Astrocyte (in vitro differentiated cells and primary cell): Measurements from ENCODE around the gene KIAA1328. TPM values are rescaled to one million over a fixed set of nuclear protein-coding genes. Genes with fewer than 3 reads are reported as not detected.
A peak's percentile ranks its signal among the peaks of the same experiment; 100 is the strongest.

Source experiments
- DNase-seq: peaks from one replicate; pipeline ENCODE4 v3.0.0-alpha.2; 2010; ENCODE audit warnings: low read depth
- FAIRE-seq: peaks from 2 replicates; lab custom pipeline; 2011; peaks lifted over from hg19 to GRCh38; lab: Jason Lieb, UNC
- H2AFZ ChIP-seq: 2 replicates; pipeline ENCODE4 v1.6.0; 2012; ENCODE audit warnings: low read depth, low read length, inconsistent platforms
- H3K27ac ChIP-seq: 2 replicates; pipeline ENCODE4 v1.5.1; 2011; ENCODE audit warnings: low read depth, low read length, inconsistent platforms
- H3K27me3 ChIP-seq: 2 replicates; pipeline ENCODE4 v1.6.0; 2011; ENCODE audit warnings: low read length, inconsistent platforms; ENCODE audit not compliant: insufficient read depth
- H3K36me3 ChIP-seq: 2 replicates; pipeline ENCODE4 v1.5.1; 2011; ENCODE audit warnings: low read length, inconsistent platforms; ENCODE audit not compliant: insufficient read depth
- H3K4me1 ChIP-seq: 2 replicates; pipeline ENCODE4 v1.5.1; 2011; ENCODE audit warnings: low read length, inconsistent platforms; ENCODE audit not compliant: insufficient read depth
- H3K4me2 ChIP-seq: 2 replicates; pipeline ENCODE4 v1.6.0; 2012; ENCODE audit warnings: low read length, inconsistent platforms
- H3K4me3 ChIP-seq: 2 replicates; pipeline ENCODE4 v1.5.1; 2011; ENCODE audit warnings: low read depth, mild to moderate bottlenecking, low read length, inconsistent platforms; ENCODE audit not compliant: insufficient read depth
- H3K79me2 ChIP-seq: 2 replicates; pipeline ENCODE4 v1.6.0; 2012; ENCODE audit warnings: mild to moderate bottlenecking, low read length, inconsistent platforms; ENCODE audit not compliant: insufficient read depth
- H3K9ac ChIP-seq: 2 replicates; pipeline ENCODE4 v1.6.0; 2012; ENCODE audit warnings: mild to moderate bottlenecking, low read length, inconsistent platforms
- H3K9me3 ChIP-seq: 2 replicates; pipeline ENCODE4 v1.5.1; 2012; ENCODE audit warnings: low read depth, mild to moderate bottlenecking, low read length, inconsistent platforms; ENCODE audit not compliant: insufficient read depth
- H4K20me1 ChIP-seq: 2 replicates; pipeline ENCODE4 v1.6.0; 2012; ENCODE audit warnings: low read length, inconsistent platforms; ENCODE audit not compliant: insufficient read depth
- H3K27ac Mint-ChIP-seq: one replicate; pipeline ENCODE4 v1.8.0; 2021; ENCODE audit warnings: mild to moderate bottlenecking, mixed read lengths; ENCODE audit not compliant: unreplicated experiment
- H3K27me3 Mint-ChIP-seq: one replicate; pipeline ENCODE4 v1.8.0; 2021; ENCODE audit warnings: low read depth, mixed read lengths; ENCODE audit not compliant: unreplicated experiment
- H3K36me3 Mint-ChIP-seq: one replicate; pipeline ENCODE4 v1.8.0; 2021; ENCODE audit warnings: low read depth, mixed read lengths; ENCODE audit not compliant: unreplicated experiment
- H3K4me1 Mint-ChIP-seq: one replicate; pipeline ENCODE4 v1.8.0; 2021; ENCODE audit warnings: low read depth, mixed read lengths; ENCODE audit not compliant: unreplicated experiment
- H3K4me3 Mint-ChIP-seq: one replicate; pipeline ENCODE4 v1.8.0; 2021; ENCODE audit warnings: mild to moderate bottlenecking, moderate library complexity, mixed read lengths; ENCODE audit not compliant: unreplicated experiment
- H3K9me3 Mint-ChIP-seq: one replicate; pipeline ENCODE4 v1.8.0; 2021; ENCODE audit warnings: mild to moderate bottlenecking, mixed read lengths; ENCODE audit not compliant: unreplicated experiment
- CTCF ChIP-seq: IDR thresholded peaks from 2 replicates; pipeline ENCODE4 v1.5.1; 2011; ENCODE audit warnings: low read depth, mild to moderate bottlenecking, inconsistent platforms, low read length, moderate library complexity; ENCODE audit not compliant: insufficient read depth
- EZH2 ChIP-seq: IDR thresholded peaks from 2 replicates; pipeline ENCODE4 v1.6.1; 2012; ENCODE audit warnings: mild to moderate bottlenecking, low read length, inconsistent platforms; ENCODE audit not compliant: insufficient read depth
- total RNA-seq: library from RNA; stranded (reverse); gene quantifications from 2 replicates; pipeline ENCODE4 v1.2.1, GENCODE V29; 2021

The KIAA1328 gene
- total RNA-seq, 1 donor from 2014 or later: 3.7 TPM

GRCh38 chr18:36848609-36849008, 19.7 kb downstream of the KIAA1328 start:
- no peak for DNase-seq
- no peak for FAIRE-seq
- Histone ChIP-seq H3K79me2 (no peaks in the 10 kb centered on the region), H3K36me3 (no peaks in the 10 kb centered on the region), H2AFZ (no peak overlapping the region), H3K4me3 (no peak overlapping the region), H3K27ac (no peak overlapping the region), H3K27me3 (no peaks in the 10 kb centered on the region), H4K20me1 (no peaks in the 10 kb centered on the region), H3K9ac (no peak overlapping the region), H3K4me2 (no peak overlapping the region), H3K9me3 (peaks cover 7% of the 10 kb centered on the region), H3K4me1 (peaks cover 14% of the 10 kb centered on the region)
- Mint-ChIP-seq H3K27me3 (no peaks in the 10 kb centered on the region), H3K9me3 (peaks cover 2% of the 10 kb centered on the region), H3K36me3 (peaks cover 3% of the 10 kb centered on the region), H3K4me1 (peaks cover 14% of the 10 kb centered on the region), H3K27ac (no peak overlapping the region), H3K4me3 (no peak overlapping the region)
- TF ChIP-seq CTCF (no peak), EZH2 (no peak)

- H3K79me2 ChIP-seq: no peaks in the 10 kb centered on the region
- no peak overlapping the region for H3K27ac Mint-ChIP-seq
- no peak overlapping the region for H3K4me3 ChIP-seq
- H3K27me3 ChIP-seq: no peaks in the 10 kb centered on the region
- no peak for TF ChIP-seq EZH2
- H3K36me3 Mint-ChIP-seq: peaks cover 5% of the 10 kb centered on the region
- no peaks in the 10 kb centered on the region for H3K36me3 ChIP-seq
- no peak overlapping the region for H3K27ac ChIP-seq
- H3K27me3 Mint-ChIP-seq: no peaks in the 10 kb centered on the region
- peak; percentile 87 for FAIRE-seq
- peaks cover 2% of the 10 kb centered on the region for H3K9me3 Mint-ChIP-seq
- H3K4me1 Mint-ChIP-seq: peaks cover 14% of the 10 kb centered on the region
- H3K4me3 Mint-ChIP-seq: no peak overlapping the region
- H3K4me1 ChIP-seq: peaks cover 14% of the 10 kb centered on the region
- peak; percentile 82 for DNase-seq
- no peak overlapping the region for H3K4me2 ChIP-seq
- H3K9me3 ChIP-seq: peaks cover 7% of the 10 kb centered on the region
- H4K20me1 ChIP-seq: no peaks in the 10 kb centered on the region
- H3K9ac ChIP-seq: no peak overlapping the region
- no peak overlapping the region for H2AFZ ChIP-seq
These were observed 20.5 kb downstream of the KIAA1328 start for GRCh38 chr18:36849288-36850006.

GRCh38 chr18:36850527-36851201, 21.7 kb downstream of the KIAA1328 start:
- H3K4me3 ChIP-seq: no peak overlapping the region
- peak; percentile 95 for DNase-seq
- no peaks in the 10 kb centered on the region for H3K79me2 ChIP-seq
- H3K4me3 Mint-ChIP-seq: no peak overlapping the region
- H3K4me2 ChIP-seq: peak overlapping the region; percentile 26
- peak overlapping the region; percentile 69 for H3K27ac Mint-ChIP-seq
- H3K9me3 ChIP-seq: peaks cover 7% of the 10 kb centered on the region
- H4K20me1 ChIP-seq: no peaks in the 10 kb centered on the region
- no peak overlapping the region for H2AFZ ChIP-seq
- peak overlapping the region; percentile 36 for H3K27ac ChIP-seq
- peaks cover 5% of the 10 kb centered on the region for H3K36me3 Mint-ChIP-seq
- H3K27me3 Mint-ChIP-seq: no peaks in the 10 kb centered on the region
- H3K36me3 ChIP-seq: no peaks in the 10 kb centered on the region
- H3K9me3 Mint-ChIP-seq: peaks cover 2% of the 10 kb centered on the region
- TF ChIP-seq EZH2 (no peak), CTCF (no peak)
- peak overlapping the region; percentile 38 for H3K9ac ChIP-seq
- no peaks in the 10 kb centered on the region for H3K27me3 ChIP-seq
- FAIRE-seq: peak; percentile 100
- peaks cover 14% of the 10 kb centered on the region for H3K4me1 ChIP-seq
- H3K4me1 Mint-ChIP-seq: peaks cover 14% of the 10 kb centered on the region
